Measurements from ENCODE around the gene SUOX. TPM values are rescaled to one million over a fixed set of nuclear protein-coding genes. Genes with fewer than 3 reads are reported as not detected.
"Not testable (repeated sequence)": the region's sequence is repeated elsewhere in the genome, so short reads cannot be mapped to it uniquely, and the experiment has no call there.

The SUOX gene
- total RNA-seq, 4 donors from 2014 or later: 18.3 to 29.0 (median 25.3) TPM

DNA sequence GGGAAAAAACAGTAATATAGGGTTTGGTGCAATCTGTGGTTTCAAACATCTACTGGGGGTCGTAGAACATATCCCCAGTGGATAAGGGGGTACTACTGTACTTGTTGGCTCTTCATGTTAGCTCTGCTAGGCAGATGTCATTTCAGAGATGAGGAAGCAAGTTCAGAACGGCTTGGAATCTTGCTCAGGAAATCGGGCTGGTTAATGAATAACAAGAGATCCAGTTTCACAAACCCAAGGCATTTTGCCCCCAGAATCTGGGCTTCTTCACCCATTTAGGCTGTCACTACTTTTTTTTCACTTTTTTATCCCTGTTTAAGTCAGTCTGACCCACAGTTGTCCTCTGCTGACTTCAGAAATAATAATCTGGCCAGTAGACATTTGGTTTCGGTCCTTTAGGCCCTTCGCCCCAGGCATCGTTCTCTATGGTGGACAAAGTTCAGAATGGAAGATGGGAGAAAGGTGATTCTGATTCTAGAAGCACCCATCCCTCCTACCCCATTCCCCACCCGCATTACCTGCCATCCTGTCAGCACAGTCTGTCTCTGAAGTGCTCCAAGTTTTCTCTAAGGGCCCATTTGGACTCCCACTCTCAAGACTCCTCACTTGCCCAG, 4.5 kb downstream of the SUOX start:
- no peak for DNase-seq (ENCODE audit: extremely low spot score)
- TF ChIP-seq EP300 (IDR thresholded peaks at IDR 0.05) (no peak), POLR2AphosphoS5 (IDR thresholded peaks at IDR 0.05) (no peak), CTCF (IDR thresholded peaks at IDR 0.05) (no peak), POLR2A (IDR thresholded peaks at IDR 0.05; ENCODE audit: low read depth) (no peak)
- no peaks in the 10 kb centered on the region for H3K27me3 ChIP-seq
- peaks cover 9 to 18% (median 14%) of the 10 kb centered on the region in 4 donors for H3K4me1 ChIP-seq
- no peak overlapping the region for H3K27ac ChIP-seq (replicated peaks in 1 of 4)
- H3K36me3 ChIP-seq: peaks cover 4 to 56% (median 34%) of the 10 kb centered on the region in 4 donors
- H3K4me3 ChIP-seq: no peak overlapping the region
- 82% methylated on average over 7 of the region's 7 CpGs for WGBS
- no peaks in the 10 kb centered on the region for H3K9me3 ChIP-seq
- intact Hi-C loops (cut with DNase I): no loop called here

DNA sequence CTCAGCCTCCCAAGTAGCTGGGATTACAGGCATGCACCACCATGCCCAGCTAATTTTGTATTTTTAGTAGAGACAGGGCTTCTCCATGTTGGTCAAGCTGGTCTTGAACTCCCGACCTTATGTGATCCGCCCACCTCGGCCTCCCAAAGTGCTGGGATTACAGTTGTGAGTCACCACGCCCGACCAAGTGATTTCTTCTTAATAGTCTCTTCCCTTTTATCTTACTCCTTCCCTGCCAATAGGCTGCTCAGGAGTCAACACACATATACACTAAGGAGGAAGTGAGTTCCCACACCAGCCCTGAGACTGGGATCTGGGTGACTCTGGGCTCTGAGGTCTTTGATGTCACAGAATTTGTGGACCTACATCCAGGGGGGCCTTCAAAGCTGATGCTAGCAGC, 6.3 kb downstream of the SUOX start:
- 78% methylated on average over 5 of the region's 5 CpGs for WGBS
- H3K9me3 ChIP-seq; H3K4me3 ChIP-seq; H3K27me3 ChIP-seq; DNase-seq (ENCODE audit: extremely low spot score); intact Hi-C loops (cut with DNase I); H3K27ac ChIP-seq (replicated peaks in 1 of 4): not testable (repeated sequence)
- H3K4me1 ChIP-seq: peaks cover 3 to 18% (median 14%) of the 10 kb centered on the region in 4 donors
- peaks cover 4 to 56% (median 34%) of the 10 kb centered on the region in 4 donors for H3K36me3 ChIP-seq

DNA sequence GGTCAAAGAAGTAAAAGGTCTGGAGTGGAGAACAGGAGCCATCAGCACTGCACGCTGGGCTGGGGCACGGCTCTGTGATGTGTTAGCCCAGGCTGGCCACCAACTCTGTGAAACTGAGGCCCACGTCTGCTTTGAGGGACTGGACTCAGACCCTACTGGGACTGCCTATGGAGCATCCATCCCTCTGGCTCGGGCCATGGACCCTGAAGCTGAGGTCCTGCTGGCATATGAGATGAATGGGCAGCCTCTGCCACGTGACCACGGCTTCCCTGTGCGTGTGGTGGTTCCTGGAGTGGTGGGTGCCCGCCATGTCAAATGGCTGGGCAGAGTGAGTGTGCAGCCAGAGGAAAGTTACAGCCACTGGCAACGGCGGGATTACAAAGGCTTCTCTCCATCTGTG, 7.1 kb downstream of the SUOX start:
- peaks cover 4 to 54% (median 34%) of the 10 kb centered on the region in 4 donors for H3K36me3 ChIP-seq
- H3K4me3 ChIP-seq: no peak overlapping the region
- no peak overlapping the region for H3K27ac ChIP-seq (replicated peaks in 1 of 4)
- peaks cover 3 to 19% (median 16%) of the 10 kb centered on the region in 4 donors for H3K4me1 ChIP-seq
- TF ChIP-seq POLR2A (IDR thresholded peaks at IDR 0.05; ENCODE audit: low read depth) (no peak), EP300 (IDR thresholded peaks at IDR 0.05) (no peak), POLR2AphosphoS5 (IDR thresholded peaks at IDR 0.05) (no peak), CTCF (IDR thresholded peaks at IDR 0.05) (no peak)
- 60% methylated on average over 1 of the region's 10 CpGs for WGBS
- H3K27me3 ChIP-seq: no peaks in the 10 kb centered on the region
- intact Hi-C loops (cut with DNase I): no loop called here
- DNase-seq (ENCODE audit: extremely low spot score): no peak
- no peaks in the 10 kb centered on the region for H3K9me3 ChIP-seq

- WGBS: 2% methylated on average over 28 of the region's 44 CpGs
- peaks cover 0 to 31% (median 19%) of the 10 kb centered on the region in 4 donors for H3K36me3 ChIP-seq
- no peak for DNase-seq (ENCODE audit: extremely low spot score)
- TF ChIP-seq POLR2AphosphoS5 (IDR thresholded peaks at IDR 0.05): no peak
- no peak for TF ChIP-seq EP300 (IDR thresholded peaks at IDR 0.05)
- H3K9me3 ChIP-seq: no peaks in the 10 kb centered on the region
- intact Hi-C loops (cut with DNase I): no loop called here
- peak overlapping the region; percentile 77 to 99 (median 88) for H3K4me3 ChIP-seq
- H3K27me3 ChIP-seq: no peaks in the 10 kb centered on the region
- H3K4me1 ChIP-seq: peaks cover 3 to 19% (median 16%) of the 10 kb centered on the region in 4 donors
- H3K27ac ChIP-seq (replicated peaks in 1 of 4): peak overlapping the region; percentile 93 to 99 (median 96)
Observed at GRCh38 chr12:56007564-56008559, 10.8 kb downstream of the SUOX start.

- Histone ChIP-seq H3K9me3 (no peaks in the 10 kb centered on the region), H3K4me3 (no peak overlapping the region), H3K27ac (replicated peaks in 1 of 4) (no peak overlapping the region), H3K27me3 (no peaks in the 10 kb centered on the region), H3K36me3 (peaks cover 0 to 12% (median 3%) of the 10 kb centered on the region in 4 donors), H3K4me1 (peaks cover 3 to 19% (median 16%) of the 10 kb centered on the region in 4 donors)
- no peak for DNase-seq (ENCODE audit: extremely low spot score)
- 75% methylated on average over 2 of the region's 2 CpGs for WGBS
- no peak for TF ChIP-seq POLR2AphosphoS5 (IDR thresholded peaks at IDR 0.05)
- no peak for TF ChIP-seq CTCF (IDR thresholded peaks at IDR 0.05)
- no peak for TF ChIP-seq POLR2A (IDR thresholded peaks at IDR 0.05; ENCODE audit: low read depth)
- no peak for TF ChIP-seq EP300 (IDR thresholded peaks at IDR 0.05)
- intact Hi-C loops (cut with DNase I): no loop called here
Observed at GRCh38 chr12:56010111-56010570, 13.1 kb downstream of the SUOX start.
